ENCODE data around the gene BTBD19. TPM values are rescaled to one million over a fixed set of nuclear protein-coding genes. Genes with fewer than 3 reads are reported as not detected.
A peak's percentile ranks its signal among the peaks of the same experiment; 100 is the strongest.

BTBD19 gene
- total and polyA plus RNA-seq, 9 of the 15 experiments (the other 6 are each of a cell fraction or from before 2014, with no cell fraction given), result 0.22 to 2.0 (median 0.95) TPM

- TF ChIP-seq ARID2 (IDR thresholded peaks at IDR 0.05), result no peak
- no peak for TF ChIP-seq CCAR2 (IDR thresholded peaks at IDR 0.05; ENCODE audit: low read depth, low read length)
- no peak for TF ChIP-seq ZNF79 (CRISPR knock-in tag; IDR thresholded peaks at IDR 0.05; ENCODE audit: low read depth)
- TF ChIP-seq ZNF561 (CRISPR knock-in tag; conservative IDR thresholded peaks at IDR 0.05), result no peak
- TF ChIP-seq ZNF280A (IDR thresholded peaks at IDR 0.05; ENCODE audit: low read depth, partially characterized antibody), result no peak
- no peak for TF ChIP-seq ZNF23 (CRISPR knock-in tag; IDR thresholded peaks at IDR 0.05)
- TF ChIP-seq SRSF1 (IDR thresholded peaks at IDR 0.05; ENCODE audit: low read depth, low read length), result no peak
- no peak for TF ChIP-seq RBFOX2 (IDR thresholded peaks at IDR 0.05; ENCODE audit: low read depth, low read length)
- TF ChIP-seq ZNF668 (CRISPR knock-in tag; IDR thresholded peaks at IDR 0.05), result no peak
- TF ChIP-seq ZNF324 (CRISPR knock-in tag; IDR thresholded peaks at IDR 0.05), result no peak
- TF ChIP-seq ZNF696 (CRISPR knock-in tag; conservative IDR thresholded peaks at IDR 0.05), result no peak
- no peak for TF ChIP-seq ZNF140 (CRISPR knock-in tag; IDR thresholded peaks at IDR 0.05)
- TF ChIP-seq U2AF2 (optimal IDR thresholded peaks at IDR 0.05; ENCODE audit: low read depth, low read length), result no peak
- no peak for TF ChIP-seq SMARCB1 (IDR thresholded peaks at IDR 0.05; ENCODE audit: insufficient read length, low read depth)
- TF ChIP-seq NCOA4 (IDR thresholded peaks at IDR 0.05; ENCODE audit: partially characterized antibody), result no peak
- TF ChIP-seq SMAD2 (IDR thresholded peaks at IDR 0.05; ENCODE audit: low read depth, low read length), result no peak
- TF ChIP-seq POLR3G (IDR thresholded peaks at IDR 0.05; ENCODE audit: extremely low read depth, insufficient read length, insufficient replicate concordance), result no peak
- no peak for TF ChIP-seq NCOA2 (IDR thresholded peaks at IDR 0.05; ENCODE audit: partially characterized antibody in 2 of 2)
- TF ChIP-seq NFE2 (IDR thresholded peaks at IDR 0.05; ENCODE audit: low read depth), result no peak
- no peak for TF ChIP-seq CEBPG (CRISPR knock-in tag; IDR thresholded peaks at IDR 0.05)
- TF ChIP-seq CEBPG (tag; conservative IDR thresholded peaks at IDR 0.05 in 1 of 2, IDR thresholded peaks at IDR 0.05 in 1 of 2), result no peak
- TF ChIP-seq STAG1 (CRISPR knock-in tag; IDR thresholded peaks at IDR 0.05; ENCODE audit: borderline replicate concordance), result peak; percentile 73; the same call in 1 of the 2 replicates
- no peak for TF ChIP-seq ZNF764 (CRISPR knock-in tag; IDR thresholded peaks at IDR 0.05; ENCODE audit: low read depth)
- no peak for TF ChIP-seq ZNF785 (CRISPR knock-in tag; IDR thresholded peaks at IDR 0.05)
- no peak for TF ChIP-seq POLR2H (tag; IDR thresholded peaks at IDR 0.05; ENCODE audit: low read depth)
- 0 out of 4 replicates have a peak, but pooled peaks of 1 of the 2 experiments have one; percentile 56 for TF ChIP-seq ARNT (IDR thresholded peaks at IDR 0.05)
- TF ChIP-seq GABPA (tag; conservative IDR thresholded peaks at IDR 0.05; ENCODE audit: low read depth), result no peak
- no peak for TF ChIP-seq BRF2 (IDR thresholded peaks at IDR 0.05; ENCODE audit: borderline replicate concordance, insufficient read depth, insufficient read length)
Measured at GRCh38 chr1:44835738-44836675, 27.7 kb downstream of the BTBD19 start (continued).

All from K562 (cell line).